ENCODE results near the gene GAS7.

GRCh38 chr17:9880582-9880999 is 317.8 kb downstream of the GAS7 start:
- TF ChIP-seq CTCF (conservative IDR thresholded peaks at IDR 0.05 in 1 of 2, IDR thresholded peaks at IDR 0.05 in 1 of 2; ENCODE audit: extremely low read depth in 1 of 2, insufficient read depth in 1 of 2, low read depth in 1 of 2, low read length in 2 of 2), result no peak
- TF ChIP-seq EZH2 (IDR thresholded peaks at IDR 0.05; ENCODE audit: borderline replicate concordance, low read length), result no peak
